ENCODE data around the gene TM2D3.

TM2D3 gene

DNA sequence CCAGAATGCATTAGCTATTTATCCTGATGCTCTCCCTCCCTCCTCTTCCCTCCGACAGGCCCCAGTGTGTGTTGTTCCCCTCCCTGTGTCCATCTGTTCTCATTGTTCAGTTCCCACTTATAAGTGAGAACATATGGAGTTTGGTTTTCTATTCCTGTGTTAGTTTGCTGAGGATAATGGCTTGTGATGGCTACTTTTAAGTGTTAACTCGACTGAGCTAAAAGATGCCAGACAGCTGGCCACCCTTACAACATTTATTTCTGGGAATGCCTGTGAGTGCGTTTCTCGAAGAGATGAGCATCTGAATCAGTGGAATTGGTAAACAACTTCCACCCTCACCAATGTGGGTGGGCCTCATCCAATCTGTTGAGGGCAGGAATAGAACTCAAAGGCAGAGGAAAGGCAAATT is 24.7 kb upstream of the TM2D3 start:
- H2BK5ac ChIP-seq (ENCODE audit: low read length): no peak overlapping the region
- no peaks in the 10 kb centered on the region for H3K36me3 ChIP-seq (ENCODE audit: control insufficient read depth, insufficient read depth, low read length)
- no peak overlapping the region for H2BK120ac ChIP-seq (ENCODE audit: low read depth, low read length)
- H3K27ac ChIP-seq (ENCODE audit: low read depth, low read length): no peak overlapping the region
- H3K23ac ChIP-seq (ENCODE audit: low read length): no peak overlapping the region
- WGBS (ENCODE audit: extremely low coverage, insufficient coverage, low lambda C conversion rate): no CpG with 5 or more reads among the region's 4 CpGs
- DNase-seq: no peak
- H3K4me3 ChIP-seq (ENCODE audit: low read length): no peak overlapping the region
- no peaks in the 10 kb centered on the region for H3K79me1 ChIP-seq (ENCODE audit: low read length)
- H3K27me3 ChIP-seq (ENCODE audit: insufficient read depth, low read length, poor library complexity): no peaks in the 10 kb centered on the region
- H3K56ac ChIP-seq (ENCODE audit: low read length): no peak overlapping the region
- no peak overlapping the region for H2BK15ac ChIP-seq (replicated peaks; ENCODE audit: low read depth)
- no peaks in the 10 kb centered on the region for H3K4me1 ChIP-seq (ENCODE audit: control insufficient read depth, low read depth, low read length)
- H3K4me2 ChIP-seq (ENCODE audit: low read length): no peak overlapping the region
- H3K9ac ChIP-seq (ENCODE audit: low read length): no peak overlapping the region
- no peak overlapping the region for H2AK5ac ChIP-seq (ENCODE audit: low read length)
- H3K4ac ChIP-seq (ENCODE audit: low read depth, low read length): no peak overlapping the region
- H4K8ac ChIP-seq (ENCODE audit: low read depth, low read length): no peak overlapping the region
- H3K79me2 ChIP-seq (ENCODE audit: control insufficient read depth, insufficient read depth, low read length): no peaks in the 10 kb centered on the region
- H4K5ac ChIP-seq (ENCODE audit: low read length): no peak overlapping the region
- no peak overlapping the region for H3K18ac ChIP-seq (ENCODE audit: low read length)

DNA sequence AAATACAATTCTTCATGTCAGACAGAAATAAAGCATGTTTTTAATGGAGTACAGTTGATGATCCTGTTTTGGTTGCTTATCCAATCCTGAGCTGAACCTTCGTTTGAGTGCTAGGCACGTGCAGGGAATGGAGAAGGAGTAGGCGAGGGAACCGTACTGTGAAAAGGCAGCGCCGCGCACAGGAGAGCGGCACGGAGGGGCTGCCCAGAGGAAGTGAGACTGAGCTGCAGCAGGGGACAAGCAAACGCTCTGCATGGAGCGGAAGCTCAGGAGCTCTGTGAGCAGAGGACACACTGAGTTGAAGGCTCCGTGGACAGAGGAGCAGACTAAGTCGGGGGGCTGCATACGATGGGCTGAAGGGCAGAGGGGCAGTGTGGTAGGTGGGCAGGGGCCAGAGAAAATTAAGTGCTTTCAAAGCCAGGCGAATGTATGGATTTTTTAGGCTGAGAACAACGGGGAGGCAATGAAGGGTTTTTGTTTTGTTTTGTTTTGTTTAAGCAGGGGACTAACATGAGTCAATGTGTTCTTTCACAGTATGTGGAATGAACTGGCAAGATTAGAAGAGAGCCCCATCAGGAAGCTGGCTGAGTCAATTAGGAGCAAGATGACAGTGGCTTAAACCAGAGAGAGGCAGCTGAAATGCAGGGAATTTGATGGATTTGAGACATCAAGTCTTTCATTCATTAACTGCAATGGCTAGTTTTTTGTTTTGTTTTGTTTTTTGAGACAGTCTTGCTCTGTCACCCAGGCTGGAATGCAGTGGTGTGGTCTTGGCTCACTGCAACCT is 23.8 kb upstream of the TM2D3 start:
- no peaks in the 10 kb centered on the region for H3K79me1 ChIP-seq (ENCODE audit: low read length)
- no peak overlapping the region for H4K5ac ChIP-seq (ENCODE audit: low read length)
- no peak overlapping the region for H3K23ac ChIP-seq (ENCODE audit: low read length)
- no peak overlapping the region for H2BK120ac ChIP-seq (ENCODE audit: low read depth, low read length)
- no peaks in the 10 kb centered on the region for H3K4me1 ChIP-seq (ENCODE audit: control insufficient read depth, low read depth, low read length)
- H2BK5ac ChIP-seq (ENCODE audit: low read length): no peak overlapping the region
- WGBS (ENCODE audit: extremely low coverage, insufficient coverage, low lambda C conversion rate): no CpG with 5 or more reads among the region's 16 CpGs
- no peak overlapping the region for H3K9ac ChIP-seq (ENCODE audit: low read length)
- H2AK5ac ChIP-seq (ENCODE audit: low read length): no peak overlapping the region
- no peak overlapping the region for H3K4ac ChIP-seq (ENCODE audit: low read depth, low read length)
- peak; percentile 24 for DNase-seq
- H3K79me2 ChIP-seq (ENCODE audit: control insufficient read depth, insufficient read depth, low read length): no peaks in the 10 kb centered on the region
- H4K8ac ChIP-seq (ENCODE audit: low read depth, low read length): no peak overlapping the region
- no peak overlapping the region for H3K27ac ChIP-seq (ENCODE audit: low read depth, low read length)
- H3K4me2 ChIP-seq (ENCODE audit: low read length): no peak overlapping the region
- H3K4me3 ChIP-seq (ENCODE audit: low read length): no peak overlapping the region
- H3K18ac ChIP-seq (ENCODE audit: low read length): no peak overlapping the region
- H3K56ac ChIP-seq (ENCODE audit: low read length): no peak overlapping the region
- H3K27me3 ChIP-seq (ENCODE audit: insufficient read depth, low read length, poor library complexity): no peaks in the 10 kb centered on the region
- H2BK15ac ChIP-seq (replicated peaks; ENCODE audit: low read depth): no peak overlapping the region
- no peaks in the 10 kb centered on the region for H3K36me3 ChIP-seq (ENCODE audit: control insufficient read depth, insufficient read depth, low read length)

DNA sequence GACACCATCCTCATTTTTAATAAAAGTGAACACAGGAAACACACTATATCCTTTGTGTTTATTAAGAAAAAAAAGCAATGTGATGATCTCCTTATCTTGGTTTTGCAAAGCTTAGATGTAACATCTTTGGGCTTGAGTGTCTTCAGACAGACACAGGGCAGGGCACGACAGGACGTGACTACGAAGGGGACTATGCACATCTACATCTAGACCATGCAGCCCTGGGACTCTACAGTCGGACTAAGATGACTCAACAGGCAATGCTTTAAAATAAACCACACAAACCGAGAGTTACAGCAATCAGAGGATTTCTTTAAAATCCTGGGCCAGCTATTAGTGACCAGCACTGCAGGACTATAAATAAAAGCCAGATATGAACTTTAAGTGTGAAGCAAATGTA is 22.8 kb upstream of the TM2D3 start:
- Histone ChIP-seq H4K5ac (ENCODE audit: low read length) (no peak overlapping the region), H2BK120ac (ENCODE audit: low read depth, low read length) (no peak overlapping the region), H2BK15ac (replicated peaks; ENCODE audit: low read depth) (no peak overlapping the region), H3K4me3 (ENCODE audit: low read length) (no peak overlapping the region), H3K56ac (ENCODE audit: low read length) (no peak overlapping the region), H3K4me1 (ENCODE audit: control insufficient read depth, low read depth, low read length) (no peaks in the 10 kb centered on the region), H3K9ac (ENCODE audit: low read length) (no peak overlapping the region), H3K4ac (ENCODE audit: low read depth, low read length) (no peak overlapping the region), H3K79me1 (ENCODE audit: low read length) (no peaks in the 10 kb centered on the region), H3K36me3 (ENCODE audit: control insufficient read depth, insufficient read depth, low read length) (no peaks in the 10 kb centered on the region), H3K4me2 (ENCODE audit: low read length) (no peak overlapping the region), H3K27ac (ENCODE audit: low read depth, low read length) (no peak overlapping the region), H3K18ac (ENCODE audit: low read length) (no peak overlapping the region), H4K8ac (ENCODE audit: low read depth, low read length) (no peak overlapping the region), H3K23ac (ENCODE audit: low read length) (no peak overlapping the region), H2AK5ac (ENCODE audit: low read length) (no peak overlapping the region), H2BK5ac (ENCODE audit: low read length) (no peak overlapping the region), H3K27me3 (ENCODE audit: insufficient read depth, low read length, poor library complexity) (no peaks in the 10 kb centered on the region), H3K79me2 (ENCODE audit: control insufficient read depth, insufficient read depth, low read length) (no peaks in the 10 kb centered on the region)
- no CpG with 5 or more reads among the region's 5 CpGs for WGBS (ENCODE audit: extremely low coverage, insufficient coverage, low lambda C conversion rate)
- no peak for DNase-seq

DNA sequence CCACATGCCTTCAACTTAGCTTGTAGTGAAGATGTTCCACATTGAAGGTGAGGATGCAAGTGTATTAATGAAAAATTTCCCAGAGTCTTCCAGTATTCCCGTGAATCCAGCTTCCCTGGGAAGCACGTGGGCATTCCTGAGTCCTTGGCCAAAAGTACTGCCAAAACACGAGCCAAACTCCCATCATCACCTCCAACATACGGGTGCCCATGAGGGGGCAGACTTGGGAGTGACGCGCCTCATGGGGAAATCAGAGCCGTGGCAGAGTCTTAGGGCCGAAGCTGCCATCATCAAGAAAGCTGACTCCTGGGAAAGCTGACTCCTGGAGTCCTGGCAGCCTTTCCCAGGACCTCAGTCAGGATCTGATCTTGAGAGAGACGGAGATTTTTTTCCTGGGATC is 20.1 kb upstream of the TM2D3 start:
- H2BK120ac ChIP-seq (ENCODE audit: low read depth, low read length): no peak overlapping the region
- DNase-seq: peak; percentile 35
- WGBS (ENCODE audit: extremely low coverage, insufficient coverage, low lambda C conversion rate): no CpG with 5 or more reads among the region's 9 CpGs
- no peak overlapping the region for H3K4me2 ChIP-seq (ENCODE audit: low read length)
- H2AK5ac ChIP-seq (ENCODE audit: low read length): no peak overlapping the region
- H3K79me1 ChIP-seq (ENCODE audit: low read length): no peaks in the 10 kb centered on the region
- H4K8ac ChIP-seq (ENCODE audit: low read depth, low read length): no peak overlapping the region
- no peak overlapping the region for H4K5ac ChIP-seq (ENCODE audit: low read length)
- H3K4me3 ChIP-seq (ENCODE audit: low read length): no peak overlapping the region
- no peak overlapping the region for H3K9ac ChIP-seq (ENCODE audit: low read length)
- H3K27ac ChIP-seq (ENCODE audit: low read depth, low read length): no peak overlapping the region
- H3K36me3 ChIP-seq (ENCODE audit: control insufficient read depth, insufficient read depth, low read length): no peaks in the 10 kb centered on the region
- H3K27me3 ChIP-seq (ENCODE audit: insufficient read depth, low read length, poor library complexity): no peaks in the 10 kb centered on the region
- no peaks in the 10 kb centered on the region for H3K79me2 ChIP-seq (ENCODE audit: control insufficient read depth, insufficient read depth, low read length)
- no peak overlapping the region for H3K4ac ChIP-seq (ENCODE audit: low read depth, low read length)
- H3K23ac ChIP-seq (ENCODE audit: low read length): no peak overlapping the region
- no peak overlapping the region for H3K56ac ChIP-seq (ENCODE audit: low read length)
- H3K4me1 ChIP-seq (ENCODE audit: control insufficient read depth, low read depth, low read length): no peaks in the 10 kb centered on the region
- H3K18ac ChIP-seq (ENCODE audit: low read length): no peak overlapping the region
- no peak overlapping the region for H2BK5ac ChIP-seq (ENCODE audit: low read length)
- H2BK15ac ChIP-seq (replicated peaks; ENCODE audit: low read depth): no peak overlapping the region

DNA sequence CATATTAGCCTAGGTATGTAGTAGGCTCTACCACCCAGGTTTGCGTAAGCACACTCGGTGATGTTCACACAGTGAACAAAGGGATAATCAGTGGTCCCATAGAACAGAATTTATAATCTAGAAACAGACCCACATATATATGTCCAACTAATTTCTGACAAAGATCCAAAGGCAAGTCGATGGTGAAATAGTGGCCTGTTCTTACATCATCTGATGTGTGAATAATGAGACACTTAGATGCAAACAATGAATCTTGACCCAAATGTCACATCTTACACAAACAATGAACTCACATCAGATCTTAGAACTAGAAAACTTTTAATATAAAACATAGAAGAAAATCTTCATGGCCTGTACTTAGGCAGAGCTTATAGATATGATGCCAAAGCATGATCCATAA is 17.6 kb upstream of the TM2D3 start:
- H3K27me3 ChIP-seq (ENCODE audit: insufficient read depth, low read length, poor library complexity): no peaks in the 10 kb centered on the region
- no peak overlapping the region for H3K9ac ChIP-seq (ENCODE audit: low read length)
- no CpG with 5 or more reads among the region's 3 CpGs for WGBS (ENCODE audit: extremely low coverage, insufficient coverage, low lambda C conversion rate)
- H2BK15ac ChIP-seq (replicated peaks; ENCODE audit: low read depth): no peak overlapping the region
- no peak overlapping the region for H2BK5ac ChIP-seq (ENCODE audit: low read length)
- no peak overlapping the region for H3K4me3 ChIP-seq (ENCODE audit: low read length)
- no peak overlapping the region for H4K8ac ChIP-seq (ENCODE audit: low read depth, low read length)
- no peak overlapping the region for H4K5ac ChIP-seq (ENCODE audit: low read length)
- no peaks in the 10 kb centered on the region for H3K79me2 ChIP-seq (ENCODE audit: control insufficient read depth, insufficient read depth, low read length)
- H3K36me3 ChIP-seq (ENCODE audit: control insufficient read depth, insufficient read depth, low read length): no peaks in the 10 kb centered on the region
- no peak for DNase-seq
- no peak overlapping the region for H2AK5ac ChIP-seq (ENCODE audit: low read length)
- H3K23ac ChIP-seq (ENCODE audit: low read length): no peak overlapping the region
- H3K27ac ChIP-seq (ENCODE audit: low read depth, low read length): no peak overlapping the region
- H3K79me1 ChIP-seq (ENCODE audit: low read length): no peaks in the 10 kb centered on the region
- no peak overlapping the region for H3K4ac ChIP-seq (ENCODE audit: low read depth, low read length)
- no peak overlapping the region for H3K18ac ChIP-seq (ENCODE audit: low read length)
- no peak overlapping the region for H3K4me2 ChIP-seq (ENCODE audit: low read length)
- no peak overlapping the region for H2BK120ac ChIP-seq (ENCODE audit: low read depth, low read length)
- no peaks in the 10 kb centered on the region for H3K4me1 ChIP-seq (ENCODE audit: control insufficient read depth, low read depth, low read length)
- H3K56ac ChIP-seq (ENCODE audit: low read length): no peak overlapping the region

DNA sequence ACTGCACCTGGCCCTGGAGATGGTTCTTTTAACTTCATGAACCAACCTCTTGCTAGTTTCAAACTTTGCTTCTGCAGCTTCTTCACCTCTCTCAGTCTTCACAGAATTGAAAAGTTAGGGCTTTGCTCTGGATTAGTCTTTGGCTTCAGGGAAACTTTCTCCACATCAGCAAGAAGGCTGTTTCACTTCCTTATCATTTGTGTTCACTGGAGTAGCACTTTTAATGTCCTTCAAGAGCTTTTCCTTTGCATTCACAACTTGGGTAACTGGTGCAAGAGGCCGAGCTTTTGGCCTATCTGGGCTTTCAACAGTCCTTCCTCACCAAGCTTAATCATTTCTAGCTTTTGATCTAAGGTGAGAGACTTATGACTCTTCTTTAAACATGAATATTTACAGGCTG is 15.7 kb upstream of the TM2D3 start:
- WGBS (ENCODE audit: extremely low coverage, insufficient coverage, low lambda C conversion rate): no CpG with 5 or more reads among the region's 1 CpG
- Histone ChIP-seq H3K56ac (ENCODE audit: low read length) (no peak overlapping the region), H3K79me2 (ENCODE audit: control insufficient read depth, insufficient read depth, low read length) (no peaks in the 10 kb centered on the region), H3K23ac (ENCODE audit: low read length) (no peak overlapping the region), H3K27ac (ENCODE audit: low read depth, low read length) (no peak overlapping the region), H3K4me2 (ENCODE audit: low read length) (no peak overlapping the region), H3K4ac (ENCODE audit: low read depth, low read length) (no peak overlapping the region), H3K9ac (ENCODE audit: low read length) (no peak overlapping the region), H2BK15ac (replicated peaks; ENCODE audit: low read depth) (no peak overlapping the region), H2BK5ac (ENCODE audit: low read length) (no peak overlapping the region), H3K18ac (ENCODE audit: low read length) (no peak overlapping the region), H4K8ac (ENCODE audit: low read depth, low read length) (no peak overlapping the region), H3K4me3 (ENCODE audit: low read length) (no peak overlapping the region), H3K27me3 (ENCODE audit: insufficient read depth, low read length, poor library complexity) (no peaks in the 10 kb centered on the region), H3K36me3 (ENCODE audit: control insufficient read depth, insufficient read depth, low read length) (no peaks in the 10 kb centered on the region), H2BK120ac (ENCODE audit: low read depth, low read length) (no peak overlapping the region), H4K5ac (ENCODE audit: low read length) (no peak overlapping the region), H3K4me1 (ENCODE audit: control insufficient read depth, low read depth, low read length) (no peaks in the 10 kb centered on the region), H2AK5ac (ENCODE audit: low read length) (no peak overlapping the region), H3K79me1 (ENCODE audit: low read length) (no peaks in the 10 kb centered on the region)
- no peak for DNase-seq
